Measurements from ENCODE around the gene EAF2.

DNA sequence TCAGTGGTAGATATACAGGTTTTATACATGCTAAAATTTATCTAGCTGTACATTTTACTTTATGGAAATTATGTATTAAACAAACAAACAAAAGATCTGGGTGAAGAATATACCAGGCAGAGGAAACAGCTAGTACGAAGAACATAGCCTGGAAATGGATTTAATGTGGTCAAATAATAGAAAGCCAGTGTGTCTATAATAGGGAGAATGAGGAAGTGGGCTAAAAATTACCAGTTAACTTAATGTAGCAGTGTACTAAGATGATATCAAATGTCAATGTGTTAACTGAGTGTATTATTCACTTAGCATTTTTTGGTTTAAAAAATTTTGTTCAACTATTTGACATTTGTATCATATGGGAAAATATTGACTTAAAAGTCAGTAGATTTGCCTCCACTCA is 36.4 kb downstream of the EAF2 start:
- TF ChIP-seq POLR2A (IDR thresholded peaks at IDR 0.05; ENCODE audit: low read length) (no peak), GATA1 (IDR thresholded peaks at IDR 0.05; ENCODE audit: low read depth, low read length) (no peak)

All from erythroblast (primary cell).